SU-DHL-6 (cell line): Measurements from ENCODE around the gene BRD9.

ENCODE experiments used
- H2AFZ ChIP-seq: fragments of 200-600 bp; sonication (generic); 2 replicates; pipeline ENCODE4 v1.6.1; 2014; ENCODE audit warnings: low read depth, mild to moderate bottlenecking, moderate library complexity, mixed read lengths, antibody characterized with exemption, low read length; ENCODE audit not compliant: severe bottlenecking
- H3F3A ChIP-seq: fragments of 200-600 bp; shearing (Covaris generic); 2 replicates; pipeline ENCODE4 v1.6.0; 2016; ENCODE audit warnings: antibody characterized with exemption, mild to moderate bottlenecking; ENCODE audit not compliant: insufficient read depth
- H3K27ac ChIP-seq: fragments of 200-600 bp; sonication (generic); 2 replicates; pipeline ENCODE4 v1.5.1; 2016; ENCODE audit warnings: low read depth, mild to moderate bottlenecking, low read length, moderate library complexity, mixed read lengths
- H3K27me3 ChIP-seq: fragments of 200-600 bp; sonication (generic), shearing (Covaris generic); 2 replicates; pipeline ENCODE4 v1.6.0; 2014; ENCODE audit warnings: mild to moderate bottlenecking, low read length
- H3K36me3 ChIP-seq: fragments of 200-600 bp; sonication (generic); 2 replicates; pipeline ENCODE4 v1.6.1; 2014; ENCODE audit warnings: mild to moderate bottlenecking, low read length, mixed read lengths
- H3K4me2 ChIP-seq: fragments of 300-600, 200-600 bp; shearing (Covaris generic), sonication (generic); 2 replicates; pipeline ENCODE4 v1.6.0; 2014; ENCODE audit warnings: low read length, low read depth, mild to moderate bottlenecking; ENCODE audit not compliant: poor library complexity, severe bottlenecking
- H3K4me3 ChIP-seq: fragments of 200-600 bp; sonication (generic); 2 replicates; pipeline ENCODE4 v1.5.1; 2014; ENCODE audit warnings: antibody characterized with exemption, low read length, mild to moderate bottlenecking, mixed read lengths; ENCODE audit not compliant: insufficient read depth, poor library complexity, severe bottlenecking
- H3K79me2 ChIP-seq: fragments of 200-600 bp; sonication (generic); 2 replicates; pipeline ENCODE4 v1.6.1; 2014; ENCODE audit warnings: mild to moderate bottlenecking, low read length, moderate library complexity; ENCODE audit not compliant: insufficient read depth
- H3K9ac ChIP-seq: fragments of 200-600 bp; sonication (generic); 2 replicates; pipeline ENCODE4 v1.7.0; 2014; ENCODE audit warnings: mild to moderate bottlenecking, low read length
- H3K9me2 ChIP-seq: fragments of 200-600 bp; sonication (generic); replicated peaks from 2 replicates; pipeline ENCODE4 v1.6.1; 2014; ENCODE audit warnings: low read length; ENCODE audit not compliant: insufficient read depth
- H3K9me3 ChIP-seq: fragments of 200-600 bp; sonication (generic); 2 replicates; pipeline ENCODE4 v1.6.1; 2014; ENCODE audit warnings: low read length, mixed read lengths; ENCODE audit not compliant: insufficient read depth
- H4K20me1 ChIP-seq: fragments of 200-600 bp; sonication (generic); 2 replicates; pipeline ENCODE4 v1.6.1; 2014; ENCODE audit warnings: low read depth, mild to moderate bottlenecking, antibody characterized with exemption, low read length, moderate library complexity, mixed read lengths
- EZH2phosphoT487 ChIP-seq: fragments of 200-600 bp; sonication (generic), shearing (Covaris generic); conservative IDR thresholded peaks from 2 replicates; pipeline ENCODE4 v1.6.1; 2018; ENCODE audit warnings: mild to moderate bottlenecking, antibody characterized with exemption, low read length, moderate library complexity, mixed read lengths
- TF ChIP-seq, protein P1 (sequence below): fragments of 200-600 bp; sonication (generic); IDR thresholded peaks from one replicate; pipeline ENCODE4 v1.5.1; 2017; ENCODE audit warnings: antibody characterized with exemption, mild to moderate bottlenecking, low read length, moderate library complexity; ENCODE audit not compliant: insufficient read depth, poor library complexity, severe bottlenecking

The BRD9 gene

DNA sequence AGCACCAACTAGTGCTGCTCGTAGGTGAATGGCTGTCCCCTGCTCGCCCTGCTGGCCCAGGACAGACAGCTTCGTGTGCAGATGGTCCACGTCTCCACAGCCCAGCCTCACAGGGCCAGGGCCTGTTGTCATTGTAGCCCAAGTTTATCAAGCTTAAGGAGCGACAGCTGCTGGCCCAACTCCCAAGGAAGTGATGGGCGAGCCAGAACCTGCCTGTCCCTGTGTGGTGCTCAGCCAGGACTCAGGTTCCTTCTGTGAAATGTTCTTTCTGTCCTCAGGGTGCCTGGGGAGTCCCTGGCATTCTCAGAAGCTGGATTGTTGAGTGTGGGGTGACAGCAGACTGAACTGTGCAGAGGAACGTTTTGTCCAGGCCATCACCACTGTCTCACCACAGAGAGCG lies 16.5 kb upstream of the BRD9 start:
- Histone ChIP-seq H3K27me3 (no peaks in the 10 kb centered on the region), H3K4me2 (no peak overlapping the region), H3K9me2 (no peaks in the 10 kb centered on the region), H3K27ac (no peak overlapping the region), H3K4me3 (no peak overlapping the region), H3K9ac (no peak overlapping the region), H2AFZ (no peak overlapping the region), H3K36me3 (0 out of 2 replicates have a peak, but pooled peaks cover 11% of the 10 kb centered on the region), H3K9me3 (no peaks in the 10 kb centered on the region), H3K79me2 (no peaks in the 10 kb centered on the region), H3F3A (no peaks in the 10 kb centered on the region), H4K20me1 (no peaks in the 10 kb centered on the region)
- TF ChIP-seq, protein P1, sequence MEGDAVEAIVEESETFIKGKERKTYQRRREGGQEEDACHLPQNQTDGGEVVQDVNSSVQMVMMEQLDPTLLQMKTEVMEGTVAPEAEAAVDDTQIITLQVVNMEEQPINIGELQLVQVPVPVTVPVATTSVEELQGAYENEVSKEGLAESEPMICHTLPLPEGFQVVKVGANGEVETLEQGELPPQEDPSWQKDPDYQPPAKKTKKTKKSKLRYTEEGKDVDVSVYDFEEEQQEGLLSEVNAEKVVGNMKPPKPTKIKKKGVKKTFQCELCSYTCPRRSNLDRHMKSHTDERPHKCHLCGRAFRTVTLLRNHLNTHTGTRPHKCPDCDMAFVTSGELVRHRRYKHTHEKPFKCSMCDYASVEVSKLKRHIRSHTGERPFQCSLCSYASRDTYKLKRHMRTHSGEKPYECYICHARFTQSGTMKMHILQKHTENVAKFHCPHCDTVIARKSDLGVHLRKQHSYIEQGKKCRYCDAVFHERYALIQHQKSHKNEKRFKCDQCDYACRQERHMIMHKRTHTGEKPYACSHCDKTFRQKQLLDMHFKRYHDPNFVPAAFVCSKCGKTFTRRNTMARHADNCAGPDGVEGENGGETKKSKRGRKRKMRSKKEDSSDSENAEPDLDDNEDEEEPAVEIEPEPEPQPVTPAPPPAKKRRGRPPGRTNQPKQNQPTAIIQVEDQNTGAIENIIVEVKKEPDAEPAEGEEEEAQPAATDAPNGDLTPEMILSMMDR, result no peak

DNA sequence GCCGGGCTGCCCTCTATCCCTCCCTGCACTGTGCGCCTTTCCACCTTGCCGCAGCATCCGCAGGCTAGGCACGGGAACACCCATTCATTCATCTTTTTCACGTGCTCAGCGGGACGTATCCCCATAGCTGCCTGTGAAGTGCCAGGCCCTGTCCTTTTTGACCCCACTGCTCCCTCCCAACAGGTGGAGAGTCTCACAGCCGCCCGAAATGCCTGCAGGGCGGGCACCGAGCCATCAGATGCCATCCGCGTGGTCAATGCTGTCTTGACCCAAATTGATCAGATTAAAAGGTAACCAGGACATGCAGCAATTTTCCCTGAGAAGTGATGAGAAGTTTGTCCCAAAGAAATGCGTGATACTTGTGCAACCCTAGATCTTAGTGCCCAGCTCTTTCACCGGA lies 15.6 kb upstream of the BRD9 start:
- Histone ChIP-seq H3K79me2 (no peaks in the 10 kb centered on the region), H3K4me2 (no peak overlapping the region), H4K20me1 (no peaks in the 10 kb centered on the region), H3K9ac (no peak overlapping the region), H3K36me3 (0 out of 2 replicates have a peak, but pooled peaks cover 11% of the 10 kb centered on the region), H3K9me3 (no peaks in the 10 kb centered on the region), H2AFZ (no peak overlapping the region), H3K9me2 (no peaks in the 10 kb centered on the region), H3K27ac (no peak overlapping the region), H3K27me3 (no peaks in the 10 kb centered on the region), H3K4me3 (no peak overlapping the region), H3F3A (no peaks in the 10 kb centered on the region)
- TF ChIP-seq EZH2phosphoT487, result no peak
- TF ChIP-seq, protein P1, result no peak

DNA sequence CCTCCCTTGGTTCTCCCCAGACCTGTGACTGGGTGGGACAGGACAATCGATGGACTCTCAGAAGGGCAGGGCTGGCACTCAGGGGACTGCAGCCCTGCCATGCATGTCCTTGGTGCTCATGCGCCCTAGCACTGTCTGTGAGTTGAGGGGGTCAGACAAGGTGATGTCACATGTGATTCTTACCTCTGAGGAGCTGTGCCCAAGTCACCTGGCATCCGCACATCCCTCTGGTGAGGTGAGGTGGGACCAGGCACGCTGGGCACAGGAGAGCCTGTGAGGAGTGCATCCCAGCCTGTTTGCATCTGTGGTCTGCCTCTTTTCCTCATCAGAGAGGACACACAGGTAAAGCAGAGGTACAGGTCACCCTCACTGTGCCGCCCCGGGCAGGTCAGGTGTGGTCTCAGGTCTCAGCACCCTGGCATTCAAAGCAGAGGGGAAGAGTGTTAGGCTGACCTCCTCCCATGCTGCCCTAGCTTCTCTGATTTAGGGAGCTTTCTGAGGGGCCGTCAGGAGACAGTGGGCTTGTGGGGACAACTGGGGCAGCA lies 14.8 kb upstream of the BRD9 start:
- Histone ChIP-seq H3F3A (no peaks in the 10 kb centered on the region), H3K9me2 (no peaks in the 10 kb centered on the region), H3K27me3 (no peaks in the 10 kb centered on the region), H4K20me1 (no peaks in the 10 kb centered on the region), H3K79me2 (no peaks in the 10 kb centered on the region), H3K36me3 (0 out of 2 replicates have a peak, but pooled peaks cover 11% of the 10 kb centered on the region), H3K27ac (no peak overlapping the region), H3K4me2 (no peak overlapping the region), H3K9ac (no peak overlapping the region), H2AFZ (no peak overlapping the region), H3K9me3 (no peaks in the 10 kb centered on the region), H3K4me3 (no peak overlapping the region)
- TF ChIP-seq, protein P1, result no peak
- no peak for TF ChIP-seq EZH2phosphoT487
